PC-3 (cell line): Measurements from ENCODE around the gene FRMD5. TPM values are rescaled to one million over a fixed set of nuclear protein-coding genes. Genes with fewer than 3 reads are reported as not detected.

Experiments
- ATAC-seq: fragments of 200-7000 bp; cut with Tn5 transposase; 2 replicates; pipeline ENCODE4 v1.9.1; 2020; ENCODE audit warnings: mild to moderate bottlenecking, moderate library complexity
- BruUV-seq: library from RNA; stranded (reverse); fragments of 400-500 nt; replicated peaks from 2 replicates; lab custom pipeline; 2021; lab: Mats Ljungman, UMichigan
- CTCF ChIA-PET: fragments of 300-600 bp; sonication (Branson Sonifier 250); formaldehyde crosslinking; loops from one replicate; lab custom pipeline; 2022; ENCODE audit warnings: antibody characterized with exemption; lab: Charles Lee
- POLR2A ChIA-PET: fragments of 300-600 bp; sonication (Branson Sonifier 250); formaldehyde crosslinking; loops from one replicate; lab custom pipeline; 2022; ENCODE audit warnings: antibody characterized with exemption; ENCODE audit not compliant: unreplicated experiment; lab: Charles Lee
- DNase-seq: peaks from one replicate; pipeline ENCODE4 v3.0.0-alpha.2; 2015
- H2AFZ ChIP-seq: fragments of 300-600 bp; sonication (generic); 2 replicates; pipeline ENCODE4 v1.6.0; 2016; ENCODE audit warnings: antibody characterized with exemption, low read length
- H3F3A ChIP-seq: fragments of 300-600 bp; sonication (generic); one replicate; pipeline ENCODE4 v1.6.0; 2017; ENCODE audit warnings: antibody characterized with exemption, low read length, control low read depth, mild to moderate bottlenecking; ENCODE audit not compliant: unreplicated experiment
- H3K27ac ChIP-seq: fragments of 300-600 bp; sonication (generic); 2 replicates; pipeline ENCODE4 v1.5.1; 2016; ENCODE audit warnings: mild to moderate bottlenecking, low read length
- H3K27me3 ChIP-seq: fragments of 300-600 bp; sonication (generic); 2 replicates; pipeline ENCODE4 v1.6.1; 2016; ENCODE audit warnings: low read length, mixed read lengths
- H3K36me3 ChIP-seq: fragments of 300-600 bp; sonication (generic); 2 replicates; pipeline ENCODE4 v1.6.1; 2016; ENCODE audit warnings: low read depth, mixed run types, low read length, mixed read lengths
- H3K4me1 ChIP-seq: fragments of 300-600 bp; sonication (generic); 2 replicates; pipeline ENCODE4 v1.5.1; 2016; ENCODE audit warnings: low read length; ENCODE audit not compliant: insufficient read depth
- H3K4me2 ChIP-seq: fragments of 300-600 bp; sonication (generic); 2 replicates; pipeline ENCODE4 v1.6.0; 2016; ENCODE audit warnings: low read length
- H3K4me3 ChIP-seq: fragments of 300-600 bp; sonication (generic); 2 replicates; pipeline ENCODE4 v1.5.1; 2016; ENCODE audit warnings: mild to moderate bottlenecking, low read length, mixed read lengths
- H3K79me2 ChIP-seq: fragments of 300-600 bp; sonication (generic); 2 replicates; pipeline ENCODE4 v1.6.1; 2017; ENCODE audit warnings: low read length, mixed read lengths
- H3K9ac ChIP-seq: fragments of 300-600 bp; sonication (generic); 2 replicates; pipeline ENCODE4 v1.6.0; 2016; ENCODE audit warnings: mild to moderate bottlenecking, low read length
- H3K9me2 ChIP-seq: fragments of 300-600 bp; sonication (generic); replicated peaks from 2 replicates; pipeline ENCODE4 v1.6.1; 2016; ENCODE audit warnings: mixed run types, low read length, mixed read lengths
- H3K9me3 ChIP-seq: fragments of 300-600 bp; sonication (generic); 2 replicates; pipeline ENCODE4 v1.6.1; 2016; ENCODE audit warnings: low read length, mixed read lengths
- H4K20me1 ChIP-seq: fragments of 300-600 bp; sonication (generic); 2 replicates; pipeline ENCODE4 v1.6.1; 2016; ENCODE audit warnings: low read length, mixed read lengths
- CTCF ChIP-seq: fragments of 300-600 bp; sonication (generic); conservative IDR thresholded peaks from 2 replicates; pipeline ENCODE4 v1.5.1; 2017; ENCODE audit warnings: antibody characterized with exemption, low read depth, mild to moderate bottlenecking, low read length
- EZH2 ChIP-seq: fragments of 300-600 bp; sonication (generic); IDR thresholded peaks from one replicate; pipeline ENCODE4 v1.6.1; 2017; ENCODE audit warnings: antibody characterized with exemption, mild to moderate bottlenecking, low read length; ENCODE audit not compliant: unreplicated experiment
- EZH2phosphoT487 ChIP-seq: fragments of 300-600 bp; sonication (generic); IDR thresholded peaks from 2 replicates; pipeline ENCODE4 v1.6.1; 2018; ENCODE audit warnings: mild to moderate bottlenecking, antibody characterized with exemption, low read length, borderline replicate concordance
- intact Hi-C: fragments of 100-400 bp; cut with micrococcal nuclease; formaldehyde crosslinking; loops from 2 replicates; pipeline ENCODE4 v1.9.0; 2023
- total RNA-seq: library from RNA; depleted of rRNA; stranded (reverse); fragments of >200 nt; gene quantifications from 2 replicates; pipeline ENCODE4 v1.2.3, GENCODE V29; 2014

The FRMD5 gene
- total RNA-seq, 1 experiment from 2014 or later: 8.7 TPM

GRCh38 chr15:43879386-43880355 is 315.4 kb downstream of the FRMD5 start:
- Histone ChIP-seq H3F3A (no peaks in the 10 kb centered on the region), H3K27me3 (no peaks in the 10 kb centered on the region), H3K9me3 (no peaks in the 10 kb centered on the region), H3K27ac (no peak overlapping the region), H3K79me2 (no peaks in the 10 kb centered on the region), H2AFZ (no peak overlapping the region), H3K9me2 (no peaks in the 10 kb centered on the region), H3K4me3 (no peak overlapping the region), H4K20me1 (no peaks in the 10 kb centered on the region), H3K36me3 (peaks cover 8% of the 10 kb centered on the region; the same call in 1 of the 2 replicates), H3K9ac (no peak overlapping the region), H3K4me1 (no peaks in the 10 kb centered on the region), H3K4me2 (no peak overlapping the region)
- CTCF ChIA-PET: no interaction called here
- intact Hi-C loops: no loop called here
- no peak for ATAC-seq
- POLR2A ChIA-PET: no interaction called here
- TF ChIP-seq EZH2 (no peak), CTCF (no peak), EZH2phosphoT487 (no peak)
- no TSS peak for BruUV-seq
- DNase-seq: no peak

- POLR2A ChIA-PET: no interaction called here
- no peaks in the 10 kb centered on the region for H3K79me2 ChIP-seq
- TF ChIP-seq CTCF (no peak), EZH2phosphoT487 (no peak)
- H3F3A ChIP-seq: no peaks in the 10 kb centered on the region
- H2AFZ ChIP-seq: no peak overlapping the region
- H3K9me2 ChIP-seq: no peaks in the 10 kb centered on the region
- CTCF ChIA-PET: no interaction called here
- DNase-seq: no peak
- BruUV-seq: no TSS peak
- no peaks in the 10 kb centered on the region for H3K4me1 ChIP-seq
- ATAC-seq: no peak
- H3K4me2 ChIP-seq: no peak overlapping the region
- no peak overlapping the region for H3K4me3 ChIP-seq
- intact Hi-C loops: no loop called here
- no peaks in the 10 kb centered on the region for H3K27me3 ChIP-seq
- H3K9me3 ChIP-seq: no peaks in the 10 kb centered on the region
- H4K20me1 ChIP-seq: no peaks in the 10 kb centered on the region
- H3K27ac ChIP-seq: no peak overlapping the region
- H3K9ac ChIP-seq: no peak overlapping the region
- H3K36me3 ChIP-seq: peaks cover 4% of the 10 kb centered on the region; the same call in 1 of the 2 replicates
Observed at GRCh38 chr15:43878446-43878845, 316.6 kb downstream of the FRMD5 start.

GRCh38 chr15:43877371-43877770 is 317.7 kb downstream of the FRMD5 start:
- Histone ChIP-seq H3K79me2 (no peaks in the 10 kb centered on the region), H4K20me1 (no peaks in the 10 kb centered on the region), H3F3A (no peaks in the 10 kb centered on the region), H3K36me3 (peaks cover 9% of the 10 kb centered on the region; the same call in 1 of the 2 replicates), H3K27me3 (no peaks in the 10 kb centered on the region), H3K4me3 (no peak overlapping the region), H3K27ac (no peak overlapping the region), H3K9me3 (no peaks in the 10 kb centered on the region), H3K9ac (no peak overlapping the region), H3K9me2 (no peaks in the 10 kb centered on the region), H3K4me1 (no peaks in the 10 kb centered on the region), H2AFZ (no peak overlapping the region), H3K4me2 (no peak overlapping the region)
- DNase-seq (no peak), ATAC-seq (no peak)
- TF ChIP-seq EZH2: no peak
- no peak for TF ChIP-seq EZH2phosphoT487
- TF ChIP-seq CTCF: no peak
- ChIA-PET CTCF (no interaction called here), POLR2A (no interaction called here)
- no TSS peak for BruUV-seq
- intact Hi-C loops: no loop called here
